Neural crest cell (in vitro differentiated cells): Measurements from ENCODE around the gene HECW1. TPM values are rescaled to one million over a fixed set of nuclear protein-coding genes. Genes with fewer than 3 reads are reported as not detected.
A peak's percentile ranks its signal among the peaks of the same experiment; 100 is the strongest.
"Not testable (repeated sequence)": the region's sequence is repeated elsewhere in the genome, so short reads cannot be mapped to it uniquely, and the experiment has no call there.

Experiments
- DNase-seq: peaks from one replicate; pipeline ENCODE4 v3.0.0; 2021; ENCODE audit warnings: low read depth, mixed read lengths, low spot score
- H3K27ac Mint-ChIP-seq: one replicate; pipeline ENCODE4 v1.8.0; 2021; ENCODE audit warnings: mild to moderate bottlenecking, mixed read lengths; ENCODE audit not compliant: unreplicated experiment
- H3K27me3 Mint-ChIP-seq: 2 replicates; pipeline ENCODE4 v1.8.0; 2021; ENCODE audit warnings: low read depth, mild to moderate bottlenecking, mixed read lengths
- H3K36me3 Mint-ChIP-seq: 2 replicates; pipeline ENCODE4 v1.8.0; 2021; ENCODE audit warnings: low read depth, mild to moderate bottlenecking, mixed read lengths
- H3K4me1 Mint-ChIP-seq: 2 replicates; pipeline ENCODE4 v1.8.0; 2021; ENCODE audit warnings: mixed read lengths
- H3K4me3 Mint-ChIP-seq: one replicate; pipeline ENCODE4 v1.8.0; 2021; ENCODE audit warnings: mild to moderate bottlenecking, mixed read lengths
- H3K9me3 Mint-ChIP-seq: 2 replicates; pipeline ENCODE4 v1.8.0; 2021; ENCODE audit warnings: mixed read lengths
- total RNA-seq: library from RNA; stranded (reverse); gene quantifications from 2 replicates; pipeline ENCODE4 v1.2.1, GENCODE V29; 2021
- TF ChIP-seq, protein P1 (sequence below): fragments of 200-600 bp; sonication (generic); conservative IDR thresholded peaks from 2 replicates; pipeline ENCODE4 v1.5.0; 2021; ENCODE audit warnings: antibody characterized with exemption, mild to moderate bottlenecking

HECW1 gene
- total RNA-seq, 1 donor from 2014 or later = 3.6 TPM

- peaks cover 7% of the 10 kb centered on the region for H3K9me3 Mint-ChIP-seq
- no peak overlapping the region for H3K27ac Mint-ChIP-seq
- no peak for DNase-seq
- TF ChIP-seq, protein P1, sequence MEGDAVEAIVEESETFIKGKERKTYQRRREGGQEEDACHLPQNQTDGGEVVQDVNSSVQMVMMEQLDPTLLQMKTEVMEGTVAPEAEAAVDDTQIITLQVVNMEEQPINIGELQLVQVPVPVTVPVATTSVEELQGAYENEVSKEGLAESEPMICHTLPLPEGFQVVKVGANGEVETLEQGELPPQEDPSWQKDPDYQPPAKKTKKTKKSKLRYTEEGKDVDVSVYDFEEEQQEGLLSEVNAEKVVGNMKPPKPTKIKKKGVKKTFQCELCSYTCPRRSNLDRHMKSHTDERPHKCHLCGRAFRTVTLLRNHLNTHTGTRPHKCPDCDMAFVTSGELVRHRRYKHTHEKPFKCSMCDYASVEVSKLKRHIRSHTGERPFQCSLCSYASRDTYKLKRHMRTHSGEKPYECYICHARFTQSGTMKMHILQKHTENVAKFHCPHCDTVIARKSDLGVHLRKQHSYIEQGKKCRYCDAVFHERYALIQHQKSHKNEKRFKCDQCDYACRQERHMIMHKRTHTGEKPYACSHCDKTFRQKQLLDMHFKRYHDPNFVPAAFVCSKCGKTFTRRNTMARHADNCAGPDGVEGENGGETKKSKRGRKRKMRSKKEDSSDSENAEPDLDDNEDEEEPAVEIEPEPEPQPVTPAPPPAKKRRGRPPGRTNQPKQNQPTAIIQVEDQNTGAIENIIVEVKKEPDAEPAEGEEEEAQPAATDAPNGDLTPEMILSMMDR = no peak
- peaks cover 3% of the 10 kb centered on the region for H3K36me3 Mint-ChIP-seq
- no peaks in the 10 kb centered on the region for H3K4me1 Mint-ChIP-seq
- H3K27me3 Mint-ChIP-seq = no peaks in the 10 kb centered on the region
- no peak overlapping the region for H3K4me3 Mint-ChIP-seq
Measured at GRCh38 chr7:43480581-43480980, 368.1 kb downstream of the HECW1 start.

DNA sequence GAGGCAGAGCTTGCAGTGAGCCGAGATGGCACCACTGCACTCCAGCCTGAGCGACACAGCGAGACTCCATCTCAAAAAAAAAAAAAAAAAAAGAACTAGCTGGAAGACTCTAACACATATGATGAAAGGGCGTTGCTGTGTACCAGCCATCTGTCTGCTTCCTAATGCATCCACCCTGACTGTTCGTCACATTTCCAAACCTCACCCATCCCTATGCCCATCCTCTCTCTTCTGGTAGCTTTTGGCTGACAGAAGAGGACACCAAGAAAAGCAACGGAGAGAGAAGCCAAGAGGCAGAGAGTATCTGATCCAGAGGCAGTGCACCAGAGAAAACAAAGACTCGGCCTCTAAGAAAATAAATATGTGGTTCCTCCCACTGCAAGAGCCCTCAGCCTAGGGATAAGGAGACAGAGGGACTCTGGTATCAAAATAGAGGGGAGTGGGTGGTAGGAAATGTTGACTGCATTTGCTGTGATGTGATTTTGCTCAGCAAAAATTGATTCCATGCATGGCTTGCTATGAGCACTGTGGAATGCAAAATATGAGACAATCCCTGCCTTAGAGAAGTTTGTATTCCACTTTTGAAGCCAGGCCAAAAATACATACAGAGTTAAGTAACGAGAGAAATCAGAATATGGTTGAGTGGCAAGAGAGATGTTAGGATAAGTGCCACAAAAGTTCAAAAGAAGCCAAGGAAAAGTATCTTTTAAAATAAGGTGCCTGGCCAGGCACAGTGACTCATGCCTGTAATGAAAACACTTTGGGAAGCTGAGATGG, 369.6 kb downstream of the HECW1 start:
- DNase-seq = no peak
- TF ChIP-seq, protein P1 = no peak
- Mint-ChIP-seq H3K27me3 (no peaks in the 10 kb centered on the region), H3K9me3 (peaks cover 7% of the 10 kb centered on the region), H3K36me3 (peaks cover 3% of the 10 kb centered on the region), H3K27ac (peak overlapping the region; percentile 83), H3K4me1 (no peaks in the 10 kb centered on the region), H3K4me3 (no peak overlapping the region)

GRCh38 chr7:43482679-43483252, 370.3 kb downstream of the HECW1 start:
- Mint-ChIP-seq H3K27me3 (no peaks in the 10 kb centered on the region), H3K4me3 (no peak overlapping the region), H3K4me1 (peaks cover 3% of the 10 kb centered on the region), H3K36me3 (peaks cover 3% of the 10 kb centered on the region), H3K27ac (no peak overlapping the region), H3K9me3 (peaks cover 7% of the 10 kb centered on the region)
- TF ChIP-seq, protein P1 = no peak
- DNase-seq = no peak

- no peak for DNase-seq
- Mint-ChIP-seq H3K27ac (no peak overlapping the region), H3K27me3 (no peaks in the 10 kb centered on the region), H3K4me3 (no peak overlapping the region), H3K36me3 (peaks cover 2% of the 10 kb centered on the region), H3K4me1 (peaks cover 16% of the 10 kb centered on the region), H3K9me3 (peaks cover 1% of the 10 kb centered on the region)
- TF ChIP-seq, protein P1 = no peak
Measured at GRCh38 chr7:43484678-43485395, 372.4 kb downstream of the HECW1 start.

DNA sequence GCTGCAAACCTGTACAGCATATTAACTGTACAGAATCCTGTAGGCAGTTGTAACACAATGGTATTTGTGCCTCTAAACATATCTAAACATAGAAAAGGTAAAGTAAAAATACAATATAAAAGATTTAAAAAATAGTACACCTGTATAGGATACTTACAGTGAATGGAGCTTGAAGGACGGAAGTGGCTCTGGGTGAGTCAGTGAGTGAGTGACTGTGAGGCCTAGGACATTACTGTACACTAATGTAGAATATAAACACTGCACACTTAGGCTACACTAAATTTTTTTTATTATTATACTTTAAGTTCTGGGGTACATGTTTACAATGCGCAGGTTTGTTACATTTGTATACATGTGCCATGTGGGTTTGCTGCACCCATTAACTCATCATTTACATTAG, 373.1 kb downstream of the HECW1 start:
- TF ChIP-seq, protein P1 = no peak
- no peaks in the 10 kb centered on the region for H3K9me3 Mint-ChIP-seq
- H3K27ac Mint-ChIP-seq = no peak overlapping the region
- no peak for DNase-seq
- no peaks in the 10 kb centered on the region for H3K27me3 Mint-ChIP-seq
- H3K36me3 Mint-ChIP-seq = no peaks in the 10 kb centered on the region
- H3K4me3 Mint-ChIP-seq = no peak overlapping the region
- peaks cover 22% of the 10 kb centered on the region for H3K4me1 Mint-ChIP-seq

DNA sequence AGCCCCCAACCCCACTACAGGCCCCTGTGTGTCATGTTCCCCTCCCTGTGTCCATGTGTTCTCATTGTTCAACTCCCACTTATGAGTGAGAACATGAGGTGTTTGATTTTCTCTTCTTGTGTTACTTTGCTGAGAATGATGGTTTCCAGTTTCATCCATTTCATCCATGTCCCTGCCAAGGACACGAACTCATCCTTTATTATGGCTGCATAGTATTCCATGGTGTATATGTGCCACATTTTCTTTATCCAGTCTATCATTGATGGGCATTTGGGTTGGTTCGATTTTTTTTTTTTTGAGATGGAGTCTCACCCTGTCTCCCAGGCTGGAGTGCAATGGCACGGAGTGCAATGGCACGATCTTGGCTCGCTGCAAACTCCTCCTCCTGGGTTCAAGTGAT, 373.6 kb downstream of the HECW1 start:
- not testable (repeated sequence) for H3K27me3 Mint-ChIP-seq, H3K36me3 Mint-ChIP-seq, DNase-seq, H3K27ac Mint-ChIP-seq, H3K4me3 Mint-ChIP-seq, H3K9me3 Mint-ChIP-seq
- H3K4me1 Mint-ChIP-seq = peaks cover 22% of the 10 kb centered on the region
